SK-N-MC (cell line): ENCODE data around the gene COMMD1.

ENCODE experiments used
- EZH2 ChIP-seq: fragments of 200-600 bp; sonication (generic); IDR thresholded peaks from one replicate; pipeline ENCODE4 v1.6.1; 2017; ENCODE audit warnings: antibody characterized with exemption
- FOXP2 ChIP-seq: optimal IDR thresholded peaks from 2 replicates; pipeline ENCODE3; 2011; ENCODE audit warnings: mild to moderate bottlenecking, moderate library complexity; ENCODE audit not compliant: insufficient read depth; ENCODE audit errors: extremely low read length, control extremely low read depth
- POLR2AphosphoS5 ChIP-seq: IDR thresholded peaks from 2 replicates; pipeline ENCODE4 v1.6.1; 2012; ENCODE audit warnings: mild to moderate bottlenecking, low read depth, low read length, borderline replicate concordance

- TF ChIP-seq EZH2 (no peak), POLR2AphosphoS5 (no peak), FOXP2 (no peak)
Observed at GRCh38 chr2:61951881-61952280, 46.4 kb downstream of the COMMD1 start.
